Esophagus muscularis mucosa (tissue), 3 donors: ENCODE measurements around the gene CORO2B.

Experiments
- POLR2A ChIP-seq: fragments of 450-650 bp; IDR thresholded peaks from one replicate; pipeline ENCODE4 v1.6.1; 2017; ENCODE audit warnings: antibody characterized with exemption, moderate library complexity, mild to moderate bottlenecking, low read depth
- TF ChIP-seq, protein P1 (sequence below), 3 experiments: fragments of 200-600 bp in 2 of 3; fragments of 450-650 bp in 1 of 3; sonication (generic) in 2 of 3; IDR thresholded peaks; one replicate each; pipeline ENCODE4 v1.5.1; 2017 to 2019; ENCODE audit warnings: antibody characterized with exemption in 3 of 3, mild to moderate bottlenecking in 2 of 3, moderate library complexity in 1 of 3

DNA sequence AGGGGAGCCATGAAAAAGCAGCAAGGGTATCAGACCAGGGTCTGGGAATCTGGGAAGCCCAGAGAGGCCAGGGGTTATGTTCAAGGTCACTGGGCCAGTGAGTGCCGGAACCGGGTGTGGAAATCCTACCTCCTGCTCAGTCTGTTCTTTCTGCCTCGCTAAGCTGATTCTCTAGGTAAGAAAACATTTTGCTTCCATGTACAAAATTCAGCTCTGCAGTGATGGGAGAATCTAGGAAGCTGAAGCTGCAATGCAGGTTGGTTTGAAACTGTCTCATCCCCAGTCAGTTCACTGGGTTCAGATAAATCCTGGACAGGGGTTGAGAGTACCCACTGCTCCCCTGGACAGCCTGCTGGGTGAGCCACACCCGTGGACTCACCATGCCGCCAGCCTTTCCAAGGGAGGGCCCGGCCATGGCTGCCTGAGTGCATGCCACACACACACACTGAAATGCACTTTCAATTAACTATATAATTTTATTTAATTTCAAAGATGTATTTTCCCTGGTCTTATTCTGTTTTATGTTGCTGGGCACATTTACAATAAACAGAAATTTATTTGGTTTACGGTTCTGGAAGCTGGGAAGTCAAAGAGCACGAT lies 108.4 kb downstream of the CORO2B start:
- no peak for TF ChIP-seq POLR2A
- TF ChIP-seq, protein P1, sequence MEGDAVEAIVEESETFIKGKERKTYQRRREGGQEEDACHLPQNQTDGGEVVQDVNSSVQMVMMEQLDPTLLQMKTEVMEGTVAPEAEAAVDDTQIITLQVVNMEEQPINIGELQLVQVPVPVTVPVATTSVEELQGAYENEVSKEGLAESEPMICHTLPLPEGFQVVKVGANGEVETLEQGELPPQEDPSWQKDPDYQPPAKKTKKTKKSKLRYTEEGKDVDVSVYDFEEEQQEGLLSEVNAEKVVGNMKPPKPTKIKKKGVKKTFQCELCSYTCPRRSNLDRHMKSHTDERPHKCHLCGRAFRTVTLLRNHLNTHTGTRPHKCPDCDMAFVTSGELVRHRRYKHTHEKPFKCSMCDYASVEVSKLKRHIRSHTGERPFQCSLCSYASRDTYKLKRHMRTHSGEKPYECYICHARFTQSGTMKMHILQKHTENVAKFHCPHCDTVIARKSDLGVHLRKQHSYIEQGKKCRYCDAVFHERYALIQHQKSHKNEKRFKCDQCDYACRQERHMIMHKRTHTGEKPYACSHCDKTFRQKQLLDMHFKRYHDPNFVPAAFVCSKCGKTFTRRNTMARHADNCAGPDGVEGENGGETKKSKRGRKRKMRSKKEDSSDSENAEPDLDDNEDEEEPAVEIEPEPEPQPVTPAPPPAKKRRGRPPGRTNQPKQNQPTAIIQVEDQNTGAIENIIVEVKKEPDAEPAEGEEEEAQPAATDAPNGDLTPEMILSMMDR (IDR thresholded peaks at IDR 0.05) = no peak
